Left lung (tissue), 10 donors: Measurements from ENCODE around the gene CA12. TPM values are rescaled to one million over a fixed set of nuclear protein-coding genes. Genes with fewer than 3 reads are reported as not detected.

Experiments used
- ATAC-seq: fragments of 200-7000 bp; cut with Tn5 transposase; one replicate; pipeline ENCODE4 v1.9.1; 2020; ENCODE audit warnings: moderate library complexity
- DNase-seq, 4 donors: peaks; one replicate each; pipeline ENCODE4 v3.0.0-alpha.2; 2013 to 2020
- H3K27ac ChIP-seq, 2 donors: fragments of 200-600 bp; sonication (generic) in 1 of 2; one replicate each; pipeline versions ENCODE4 v1.5.0 to v1.8.0; 2020 to 2021
- H3K27me3 ChIP-seq, 2 donors: fragments of 200-600 bp; sonication (generic) in 1 of 2; one replicate each; pipeline versions ENCODE4 v1.5.0 to v1.8.0; 2020 to 2021
- H3K36me3 ChIP-seq, 2 donors: fragments of 200-600 bp; sonication (generic) in 1 of 2; one replicate each; pipeline versions ENCODE4 v1.5.0 to v1.8.0; 2020 to 2021
- H3K4me1 ChIP-seq, 2 donors: fragments of 200-600 bp; one replicate each; pipeline ENCODE4 v1.8.0; 2021
- H3K4me3 ChIP-seq, 2 donors: fragments of 200-600 bp; sonication (generic) in 1 of 2; one replicate each; pipeline versions ENCODE4 v1.5.0 to v1.8.0; 2020 to 2021; ENCODE audit warnings: mild to moderate bottlenecking in 1 of 2
- H3K9me3 ChIP-seq, 2 donors: fragments of 200-600 bp; sonication (generic) in 1 of 2; one replicate each; pipeline versions ENCODE4 v1.5.0 to v1.8.0; 2020 to 2021
- intact Hi-C, 2 donors: fragments of 100-400 bp; cut with DNase I; formaldehyde crosslinking; loops; one replicate each; pipeline versions ENCODE4 v1.11.2 to v1.14.2; 2022
- polyA plus RNA-seq, 6 donors: library from polyadenylated mRNA; unstranded; fragments of 120-200 nt; gene quantifications; one replicate each; pipeline ENCODE4 v1.2.1, GENCODE V29; 2013; ENCODE audit not compliant: insufficient read length in 6 of 6
- total RNA-seq, 2 donors: library from RNA; stranded (reverse); fragmentation: NEBNext Ultra II Directional; extraction: Animal tissue kit (Norgen Biotek cat#: 25700); gene quantifications; one replicate each; pipeline ENCODE4 v1.2.1, GENCODE V29; 2021
- TF ChIP-seq, protein P1 (sequence below), 2 donors: fragments of 200-600 bp; sonication (generic) in 1 of 2; IDR thresholded peaks; one replicate each; pipeline versions ENCODE4 v1.5.0 to v1.8.0; 2021; ENCODE audit warnings: antibody characterized with exemption in 2 of 2
- donor health status: DM: no; HTN: yes; CAD: no.
- donor health status: DM: no; HTN: no; CAD: no.

CA12 gene
- total and polyA plus RNA-seq, 8 donors, result 1.6 to 20.5 (median 5.6) TPM

DNA sequence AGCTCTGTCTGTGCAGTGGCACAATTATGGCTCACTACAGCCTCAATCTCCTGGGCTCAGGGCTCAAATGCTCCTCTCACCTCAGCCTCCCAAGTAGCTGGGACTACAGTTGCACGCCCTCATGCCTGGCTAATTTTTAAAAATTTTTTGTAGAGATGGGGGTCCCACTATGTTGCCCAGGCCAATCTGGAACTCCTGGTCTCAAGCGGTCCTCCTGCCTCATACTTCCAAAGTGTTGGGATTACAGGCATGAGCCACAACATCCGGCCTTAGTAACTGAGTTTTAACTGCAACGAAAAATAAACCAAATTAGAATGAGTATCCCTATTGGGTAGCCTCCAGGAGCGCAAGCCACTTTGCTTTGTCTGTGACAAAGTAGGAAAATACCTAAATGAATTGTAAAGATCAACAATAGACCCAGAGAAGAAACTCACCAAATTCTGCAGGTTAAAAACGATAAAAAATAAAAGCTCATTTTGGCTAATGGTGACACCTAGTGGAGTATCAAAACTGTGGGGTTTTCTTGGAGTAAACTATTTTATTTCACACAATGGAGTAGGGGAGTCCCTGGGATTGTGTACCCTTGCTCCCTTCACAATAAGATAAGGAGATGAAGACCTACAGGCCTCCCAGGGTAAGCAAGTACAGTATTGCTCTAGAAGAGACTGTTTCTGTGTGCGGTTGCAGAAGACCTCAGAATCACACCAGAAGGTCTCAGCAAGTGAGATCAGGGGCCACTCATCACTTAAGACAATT is 21.0 kb upstream of the CA12 start:
- H3K4me3 ChIP-seq, result no peak overlapping the region
- ATAC-seq, result peak; percentile 85

DNA sequence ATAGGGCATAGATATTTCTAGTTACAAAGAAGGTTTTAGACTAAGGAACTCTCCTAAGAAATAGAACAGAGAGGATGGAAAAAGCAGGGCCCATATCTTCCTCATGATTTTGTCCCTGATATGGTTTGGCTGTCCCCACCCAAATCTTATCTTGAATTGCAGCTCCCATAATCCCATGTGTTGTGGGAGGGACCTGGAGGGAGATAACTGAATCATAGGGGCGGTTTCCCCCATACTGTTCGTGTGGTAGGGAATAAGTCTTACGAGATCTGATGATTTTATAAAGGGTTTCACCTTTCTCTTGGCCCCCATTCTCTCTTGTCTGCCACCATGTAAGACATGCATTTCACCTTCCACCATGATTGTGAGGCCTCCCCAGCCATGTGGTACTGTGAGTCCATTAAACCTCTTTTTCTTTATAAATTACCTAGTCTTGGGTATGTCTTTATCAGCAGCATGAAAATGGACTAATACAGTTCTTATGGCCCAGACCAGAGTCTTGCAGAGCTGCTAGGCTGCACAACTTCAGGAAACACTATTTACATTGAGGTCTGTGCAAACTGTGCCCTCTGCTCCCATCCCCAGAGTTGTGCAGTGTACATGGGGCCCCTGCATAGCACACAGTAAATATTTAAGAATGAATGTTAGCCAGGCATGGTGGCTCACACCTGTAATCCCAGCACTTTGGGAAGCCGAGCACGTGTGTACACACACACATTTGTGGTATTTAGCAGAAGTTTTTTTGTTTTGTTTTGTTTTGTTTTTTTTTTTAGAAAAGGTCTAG is 20.3 kb upstream of the CA12 start:
- DNase-seq, result no peak
- intact Hi-C loops, result loop anchor here in 1 of 2 donors (5.0 to 10.0 kb wide), 2 partner anchors 110 to 357 kb away; partner anchors contain the start of gene TPM1
- ATAC-seq, result no peak
- H3K27me3 ChIP-seq, result no peaks in the 10 kb centered on the region
- peaks cover 0 to 10% of the 10 kb centered on the region in 2 donors for H3K4me1 ChIP-seq
- H3K4me3 ChIP-seq, result no peak overlapping the region
- H3K9me3 ChIP-seq, result no peaks in the 10 kb centered on the region
- H3K36me3 ChIP-seq, result no peaks in the 10 kb centered on the region
- H3K27ac ChIP-seq, result no peak overlapping the region
- TF ChIP-seq, protein P1, sequence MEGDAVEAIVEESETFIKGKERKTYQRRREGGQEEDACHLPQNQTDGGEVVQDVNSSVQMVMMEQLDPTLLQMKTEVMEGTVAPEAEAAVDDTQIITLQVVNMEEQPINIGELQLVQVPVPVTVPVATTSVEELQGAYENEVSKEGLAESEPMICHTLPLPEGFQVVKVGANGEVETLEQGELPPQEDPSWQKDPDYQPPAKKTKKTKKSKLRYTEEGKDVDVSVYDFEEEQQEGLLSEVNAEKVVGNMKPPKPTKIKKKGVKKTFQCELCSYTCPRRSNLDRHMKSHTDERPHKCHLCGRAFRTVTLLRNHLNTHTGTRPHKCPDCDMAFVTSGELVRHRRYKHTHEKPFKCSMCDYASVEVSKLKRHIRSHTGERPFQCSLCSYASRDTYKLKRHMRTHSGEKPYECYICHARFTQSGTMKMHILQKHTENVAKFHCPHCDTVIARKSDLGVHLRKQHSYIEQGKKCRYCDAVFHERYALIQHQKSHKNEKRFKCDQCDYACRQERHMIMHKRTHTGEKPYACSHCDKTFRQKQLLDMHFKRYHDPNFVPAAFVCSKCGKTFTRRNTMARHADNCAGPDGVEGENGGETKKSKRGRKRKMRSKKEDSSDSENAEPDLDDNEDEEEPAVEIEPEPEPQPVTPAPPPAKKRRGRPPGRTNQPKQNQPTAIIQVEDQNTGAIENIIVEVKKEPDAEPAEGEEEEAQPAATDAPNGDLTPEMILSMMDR (IDR thresholded peaks at IDR 0.05), result no peak

More for the DNA sequence above, 21.0 kb upstream of the CA12 start:
- Histone ChIP-seq H3K9me3 (no peaks in the 10 kb centered on the region), H3K27ac (no peak overlapping the region), H3K4me1 (peaks cover 0 to 10% of the 10 kb centered on the region in 2 donors), H3K27me3 (no peaks in the 10 kb centered on the region), H3K36me3 (no peaks in the 10 kb centered on the region)
- DNase-seq, result peak in 1 of 4 donors; percentile 37
- TF ChIP-seq, protein P1 (IDR thresholded peaks at IDR 0.05), result peak; percentile 50 to 53
- intact Hi-C loops, result loop anchor here in 1 of 2 donors (5.0 to 10.0 kb wide), 2 partner anchors 110 to 358 kb away; partner anchors contain the start of gene TPM1

GRCh38 chr15:63401078-63401477 is 19.4 kb upstream of the CA12 start:
- peaks cover 0 to 10% of the 10 kb centered on the region in 2 donors for H3K4me1 ChIP-seq
- no peaks in the 10 kb centered on the region for H3K9me3 ChIP-seq
- no peak for DNase-seq
- H3K36me3 ChIP-seq, result no peaks in the 10 kb centered on the region
- ATAC-seq, result no peak
- intact Hi-C loops, result loop anchor here in 1 of 2 donors (5.0 to 10.0 kb wide), 2 partner anchors 109 to 356 kb away; partner anchors contain the start of gene TPM1
- H3K27ac ChIP-seq, result no peak overlapping the region
- H3K27me3 ChIP-seq, result no peaks in the 10 kb centered on the region
- TF ChIP-seq, protein P1 (IDR thresholded peaks at IDR 0.05), result no peak
- no peak overlapping the region for H3K4me3 ChIP-seq

GRCh38 chr15:63398456-63398855 is 16.8 kb upstream of the CA12 start:
- no peaks in the 10 kb centered on the region for H3K9me3 ChIP-seq
- no peaks in the 10 kb centered on the region for H3K27me3 ChIP-seq
- intact Hi-C loops, result no loop called here
- peaks cover 0 to 7% of the 10 kb centered on the region in 2 donors for H3K4me1 ChIP-seq
- TF ChIP-seq, protein P1 (IDR thresholded peaks at IDR 0.05), result no peak
- H3K27ac ChIP-seq, result no peak overlapping the region
- ATAC-seq (no peak), DNase-seq (no peak)
- H3K36me3 ChIP-seq, result no peaks in the 10 kb centered on the region
- no peak overlapping the region for H3K4me3 ChIP-seq
